Measurements from ENCODE around the gene SLC27A2.

- TF ChIP-seq CTCF (IDR thresholded peaks at IDR 0.05), result no peak
- no peak for TF ChIP-seq EZH2 (IDR thresholded peaks at IDR 0.05; ENCODE audit: borderline replicate concordance, insufficient read depth, low read depth, low read length, poor library complexity, severe bottlenecking)
Measured at GRCh38 chr15:50275091-50275490, 93.1 kb downstream of the SLC27A2 start.

Measured in B cell (primary cell).